Measurements from ENCODE around the gene CEP57L1.

The CEP57L1 gene

DNA sequence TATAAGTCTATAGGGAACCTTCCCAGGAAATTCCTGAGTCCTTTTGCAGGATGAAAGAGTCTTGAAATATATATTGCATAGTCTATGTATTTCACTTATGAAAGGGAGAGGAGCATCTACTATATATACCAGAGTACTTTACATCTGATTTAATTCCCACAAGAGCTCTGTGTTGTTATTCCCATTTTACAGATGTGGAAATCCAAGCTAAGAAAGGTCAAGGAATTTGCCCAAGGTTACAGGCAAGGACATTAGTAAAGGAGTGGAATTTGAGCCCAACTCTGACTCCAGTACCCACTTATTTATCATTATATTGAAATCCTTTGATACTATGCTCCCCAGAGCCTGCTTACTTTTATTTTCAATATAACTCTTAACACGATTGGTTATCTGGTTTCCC is 3.2 kb upstream of the CEP57L1 start:
- no peak overlapping the region for H3K4me3 ChIP-seq (ENCODE audit: low read depth, low read length)
- no peak for DNase-seq (ENCODE audit: low read depth)
- TF ChIP-seq, protein P1, sequence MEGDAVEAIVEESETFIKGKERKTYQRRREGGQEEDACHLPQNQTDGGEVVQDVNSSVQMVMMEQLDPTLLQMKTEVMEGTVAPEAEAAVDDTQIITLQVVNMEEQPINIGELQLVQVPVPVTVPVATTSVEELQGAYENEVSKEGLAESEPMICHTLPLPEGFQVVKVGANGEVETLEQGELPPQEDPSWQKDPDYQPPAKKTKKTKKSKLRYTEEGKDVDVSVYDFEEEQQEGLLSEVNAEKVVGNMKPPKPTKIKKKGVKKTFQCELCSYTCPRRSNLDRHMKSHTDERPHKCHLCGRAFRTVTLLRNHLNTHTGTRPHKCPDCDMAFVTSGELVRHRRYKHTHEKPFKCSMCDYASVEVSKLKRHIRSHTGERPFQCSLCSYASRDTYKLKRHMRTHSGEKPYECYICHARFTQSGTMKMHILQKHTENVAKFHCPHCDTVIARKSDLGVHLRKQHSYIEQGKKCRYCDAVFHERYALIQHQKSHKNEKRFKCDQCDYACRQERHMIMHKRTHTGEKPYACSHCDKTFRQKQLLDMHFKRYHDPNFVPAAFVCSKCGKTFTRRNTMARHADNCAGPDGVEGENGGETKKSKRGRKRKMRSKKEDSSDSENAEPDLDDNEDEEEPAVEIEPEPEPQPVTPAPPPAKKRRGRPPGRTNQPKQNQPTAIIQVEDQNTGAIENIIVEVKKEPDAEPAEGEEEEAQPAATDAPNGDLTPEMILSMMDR (IDR thresholded peaks at IDR 0.05; ENCODE audit: control insufficient read depth, extremely low read depth, insufficient read depth): no peak

- DNase-seq (ENCODE audit: low read depth): no peak
- TF ChIP-seq, protein P1 (IDR thresholded peaks at IDR 0.05; ENCODE audit: control insufficient read depth, extremely low read depth, insufficient read depth): no peak
- peak overlapping the region; percentile 88 for H3K4me3 ChIP-seq (ENCODE audit: low read depth, low read length)
Measured at GRCh38 chr6:109093732-109094415, 1.4 kb upstream of the CEP57L1 start.

DNA sequence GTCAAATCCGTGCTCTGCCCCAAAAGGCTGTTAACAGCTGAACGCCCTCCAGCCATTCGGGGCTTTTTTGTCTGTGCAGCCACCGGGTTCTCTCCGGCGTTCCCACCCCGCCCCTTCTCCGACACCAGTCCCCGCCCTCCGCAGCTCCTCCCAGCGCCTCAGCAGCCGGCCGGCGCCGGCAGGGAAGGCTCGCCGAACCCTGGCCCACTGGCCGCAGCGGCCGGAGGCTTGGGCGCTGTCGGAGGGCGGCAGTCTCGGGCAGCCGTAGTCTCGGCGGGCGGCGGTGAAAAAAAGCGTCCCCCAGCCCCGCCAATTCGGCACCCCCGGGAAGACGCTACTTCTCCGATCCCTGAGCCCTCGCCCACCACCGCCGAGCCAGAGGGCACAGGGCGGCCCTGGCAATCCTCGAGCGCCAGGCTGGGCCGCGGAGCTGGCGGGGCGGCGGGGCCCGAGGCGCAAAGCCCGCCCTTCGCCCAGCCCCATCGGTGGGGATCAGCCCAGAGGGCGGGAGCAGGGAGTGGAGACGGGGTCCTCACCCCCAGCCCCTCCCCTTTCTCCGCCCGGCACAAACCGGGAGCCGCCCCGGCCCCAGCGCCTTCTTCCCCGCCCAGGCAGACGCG is 781 bp upstream of the CEP57L1 start, which contains the start of gene SESN1:
Gene SESN1 (minus strand): TSS at position 431 of the 620 bp plus-strand sequence. CDS start 773 bp downstream, outside the sequence.
- H3K4me3 ChIP-seq (ENCODE audit: low read depth, low read length): peak within 1 kb of the TSS; percentile 88

GRCh38 chr6:109095835-109096084 is 453 bp downstream of the CEP57L1 start:
- H3K4me3 ChIP-seq (ENCODE audit: low read depth, low read length): peak overlapping the region; percentile 88
- TF ChIP-seq, protein P1 (IDR thresholded peaks at IDR 0.05; ENCODE audit: control insufficient read depth, extremely low read depth, insufficient read depth): no peak
- DNase-seq (ENCODE audit: low read depth): no peak

More for the DNA sequence above, 781 bp upstream of the CEP57L1 start, which contains the start of gene SESN1:
- DNase-seq (ENCODE audit: low read depth): peak; percentile 46
- TF ChIP-seq, protein P1 (IDR thresholded peaks at IDR 0.05; ENCODE audit: control insufficient read depth, extremely low read depth, insufficient read depth): peak; percentile 12; the same call in 1 of the 2 replicates

GRCh38 chr6:109096208-109096607 is 901 bp downstream of the CEP57L1 start:
- peak overlapping the region; percentile 88 for H3K4me3 ChIP-seq (ENCODE audit: low read depth, low read length)
- TF ChIP-seq, protein P1 (IDR thresholded peaks at IDR 0.05; ENCODE audit: control insufficient read depth, extremely low read depth, insufficient read depth): no peak

GRCh38 chr6:109097661-109098060 is 2.4 kb downstream of the CEP57L1 start:
- no peak for DNase-seq (ENCODE audit: low read depth)
- no peak overlapping the region for H3K4me3 ChIP-seq (ENCODE audit: low read depth, low read length)
- TF ChIP-seq, protein P1 (IDR thresholded peaks at IDR 0.05; ENCODE audit: control insufficient read depth, extremely low read depth, insufficient read depth): no peak

More at GRCh38 chr6:109096208-109096607, 901 bp downstream of the CEP57L1 start:
- DNase-seq (ENCODE audit: low read depth): no peak

Data from LNCaP clone FGC (cell line).